Natural killer cell treated with Interleukin-12 subunit alpha and Interleukin-12 subunit beta and Interleukin-15 and Interleukin-18, amount 100 ng/mL, for 72 hours (primary cell): ENCODE data around the gene TMCC2. TPM values are rescaled to one million over a fixed set of nuclear protein-coding genes. Genes with fewer than 3 reads are reported as not detected.

ENCODE experiments used
- ATAC-seq, 2 donors: fragments of 150-1000 bp; cut with Tn5 transposase in 1 of 2; sonication (Bioruptor Pico), chemical (Tn5 transposase) in 1 of 2; 2 replicates each; pipeline ENCODE4 v1.10.0; 2021
- DNase-seq: peaks from one replicate; pipeline ENCODE4 v3.0.0; 2022; ENCODE audit warnings: low spot score
- H3K27ac Mint-ChIP-seq, 2 donors: 1 replicate in 1 of 2; 2 replicates in 1 of 2; pipeline ENCODE4 v1.8.0; 2022; ENCODE audit warnings: mixed read lengths in 2 of 2, mild to moderate bottlenecking in 1 of 2, moderate library complexity in 1 of 2
- H3K27me3 Mint-ChIP-seq, 2 donors: 1 replicate in 1 of 2; 2 replicates in 1 of 2; pipeline ENCODE4 v1.8.0; 2022; ENCODE audit warnings: mixed read lengths in 2 of 2
- H3K36me3 Mint-ChIP-seq: one replicate; pipeline ENCODE4 v1.8.0; 2022; ENCODE audit warnings: mixed read lengths
- H3K4me1 Mint-ChIP-seq, 2 donors: 1 replicate in 1 of 2; 2 replicates in 1 of 2; pipeline ENCODE4 v1.8.0; 2022; ENCODE audit warnings: low read depth in 2 of 2, mixed read lengths in 2 of 2, mild to moderate bottlenecking in 1 of 2
- H3K4me3 Mint-ChIP-seq: one replicate; pipeline ENCODE4 v1.8.0; 2022; ENCODE audit warnings: mixed read lengths
- H3K9me3 Mint-ChIP-seq: 2 replicates; pipeline ENCODE4 v1.8.0; 2022; ENCODE audit warnings: mixed read lengths
- total RNA-seq, 2 donors: library from RNA; stranded (reverse); gene quantifications; one replicate each; pipeline ENCODE4 v1.2.3, GENCODE V29; 2022

Gene TMCC2
- total RNA-seq, 2 donors from 2014 or later, result 24.0 to 28.8 TPM

DNA sequence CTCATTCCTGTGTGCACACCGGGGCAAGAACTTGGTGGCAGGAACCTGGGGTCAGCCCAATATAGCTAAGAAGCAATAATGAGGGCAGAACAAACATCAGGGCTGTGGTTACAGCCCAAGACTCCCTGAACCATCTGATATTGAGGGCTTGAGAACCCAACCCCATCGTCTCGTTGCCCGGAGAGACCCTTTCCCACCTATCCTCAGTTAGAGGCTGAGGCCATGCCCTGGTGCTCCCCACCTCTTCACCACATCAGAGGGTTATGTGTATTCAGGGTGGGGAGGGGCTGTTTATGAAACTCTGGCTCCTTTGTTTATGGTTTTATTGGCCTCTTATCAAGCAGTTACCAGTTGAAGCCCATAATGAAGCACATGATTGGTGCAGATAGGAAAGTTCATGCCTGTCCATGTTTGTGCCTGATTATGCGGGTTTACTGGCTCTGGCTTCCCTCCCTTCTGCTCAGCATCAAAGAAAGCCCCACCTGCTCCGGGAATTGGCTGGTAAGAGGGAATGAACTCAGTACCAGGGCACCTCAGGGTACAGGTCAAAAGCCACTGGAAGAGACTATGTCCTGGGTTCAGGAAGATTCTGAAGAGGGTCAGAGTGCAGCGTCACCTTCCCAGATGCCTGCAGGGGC, 79.3 kb downstream of the TMCC2 start:
- Mint-ChIP-seq H3K27me3 (no peaks in the 10 kb centered on the region), H3K4me3 (no peak overlapping the region), H3K27ac (no peak overlapping the region), H3K9me3 (no peaks in the 10 kb centered on the region), H3K36me3 (no peaks in the 10 kb centered on the region), H3K4me1 (peaks cover 18 to 31% of the 10 kb centered on the region in 2 donors)
- no peak for DNase-seq
- ATAC-seq, result no peak

- DNase-seq, result no peak
- no peaks in the 10 kb centered on the region for H3K36me3 Mint-ChIP-seq
- no peak for ATAC-seq
- no peak overlapping the region for H3K4me3 Mint-ChIP-seq
- H3K27ac Mint-ChIP-seq, result no peak overlapping the region
- no peaks in the 10 kb centered on the region for H3K9me3 Mint-ChIP-seq
- no peaks in the 10 kb centered on the region for H3K27me3 Mint-ChIP-seq
- H3K4me1 Mint-ChIP-seq, result peaks cover 41 to 49% of the 10 kb centered on the region in 2 donors
These were observed 82.0 kb downstream of the TMCC2 start for GRCh38 chr1:205309741-205310140.

GRCh38 chr1:205310976-205311704, 83.4 kb downstream of the TMCC2 start:
- Mint-ChIP-seq H3K27me3 (no peaks in the 10 kb centered on the region), H3K4me1 (peaks cover 42 to 47% of the 10 kb centered on the region in 2 donors), H3K27ac (peak overlapping the region in 1 of 2 donors; percentile 56), H3K9me3 (no peaks in the 10 kb centered on the region), H3K36me3 (no peaks in the 10 kb centered on the region), H3K4me3 (peak overlapping the region; percentile 6)
- DNase-seq (no peak), ATAC-seq (no peak)

DNA sequence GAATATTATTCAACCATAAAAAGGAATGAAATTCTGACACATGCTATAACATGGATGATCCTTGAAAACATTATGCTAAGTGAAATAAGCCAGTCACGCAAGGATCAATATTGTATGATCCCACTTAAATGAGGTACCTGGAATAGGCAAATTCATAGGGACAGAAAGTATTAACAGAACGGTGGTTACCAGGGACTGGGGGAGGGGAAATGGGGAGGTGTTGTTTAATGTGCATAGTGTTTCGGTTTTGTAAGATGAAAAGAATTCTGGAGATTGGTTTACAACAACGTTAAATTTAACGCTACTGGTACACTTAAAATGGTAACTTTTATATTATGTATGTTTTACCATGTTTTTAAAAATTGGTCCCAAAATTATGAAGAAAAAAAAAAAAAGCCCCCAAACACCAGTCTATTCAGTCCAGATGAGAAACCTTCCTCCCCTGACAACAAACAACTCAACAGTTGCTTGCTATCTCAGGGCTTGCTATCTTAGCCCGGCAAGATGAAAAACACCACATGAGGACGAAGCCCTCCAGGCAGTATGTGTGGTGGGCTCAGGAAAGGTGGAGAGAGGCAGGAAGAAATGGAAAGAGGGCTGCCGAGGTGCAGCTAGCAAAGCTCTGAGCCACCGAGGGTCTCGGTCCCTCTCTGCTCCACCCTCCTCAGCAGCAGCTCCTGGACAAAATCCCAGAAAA, 85.3 kb downstream of the TMCC2 start:
- Mint-ChIP-seq H3K27me3 (no peaks in the 10 kb centered on the region), H3K27ac (peak overlapping the region; percentile 71 to 93), H3K36me3 (no peaks in the 10 kb centered on the region), H3K4me3 (peak overlapping the region; percentile 86), H3K9me3 (no peaks in the 10 kb centered on the region), H3K4me1 (peaks cover 56 to 61% of the 10 kb centered on the region in 2 donors)
- DNase-seq, result no peak
- no peak for ATAC-seq

DNA sequence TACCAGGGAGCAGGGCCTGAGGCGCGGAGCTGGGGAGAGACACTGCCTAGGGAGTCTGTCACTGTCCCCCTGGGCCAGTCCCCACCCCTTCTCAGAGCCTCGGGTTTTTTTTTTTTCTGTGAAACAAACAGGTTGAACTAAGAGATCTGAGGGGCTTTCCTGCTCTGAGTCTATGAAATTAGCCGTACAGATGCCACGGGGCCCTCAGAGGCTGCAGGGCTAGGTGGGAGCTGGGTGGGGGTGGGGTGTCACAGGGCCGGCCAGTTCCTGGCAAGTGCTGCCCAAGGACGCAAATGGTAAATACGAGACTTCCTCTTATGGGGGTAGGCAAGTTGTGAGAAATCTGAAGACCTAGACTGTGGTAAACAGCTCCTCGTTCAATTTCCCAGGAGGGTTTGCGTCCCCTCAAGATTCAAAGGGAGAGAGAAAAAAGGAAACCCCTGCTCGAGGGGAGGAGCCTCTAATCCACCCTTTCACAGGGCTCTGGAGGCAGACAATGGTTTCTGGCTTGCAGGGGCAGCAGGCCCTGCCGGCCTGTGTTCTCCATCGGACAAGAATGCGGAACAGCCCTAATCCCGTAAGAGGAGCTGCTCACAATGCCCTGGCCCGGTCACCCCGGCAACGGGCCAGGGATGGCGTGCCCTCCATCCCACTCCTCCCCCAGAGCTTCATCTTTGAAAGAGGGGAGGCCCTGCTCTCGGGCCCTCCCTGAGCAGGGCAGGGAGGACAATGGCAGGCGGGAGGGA, 86.0 kb downstream of the TMCC2 start:
- H3K27ac Mint-ChIP-seq, result peak overlapping the region; percentile 71 to 93
- ATAC-seq (peak; percentile 88 to 89), DNase-seq (peak; percentile 77)
- H3K4me1 Mint-ChIP-seq, result peaks cover 63 to 65% of the 10 kb centered on the region in 2 donors
- peak overlapping the region; percentile 86 for H3K4me3 Mint-ChIP-seq
- no peaks in the 10 kb centered on the region for H3K27me3 Mint-ChIP-seq
- no peaks in the 10 kb centered on the region for H3K9me3 Mint-ChIP-seq
- H3K36me3 Mint-ChIP-seq, result no peaks in the 10 kb centered on the region

DNA sequence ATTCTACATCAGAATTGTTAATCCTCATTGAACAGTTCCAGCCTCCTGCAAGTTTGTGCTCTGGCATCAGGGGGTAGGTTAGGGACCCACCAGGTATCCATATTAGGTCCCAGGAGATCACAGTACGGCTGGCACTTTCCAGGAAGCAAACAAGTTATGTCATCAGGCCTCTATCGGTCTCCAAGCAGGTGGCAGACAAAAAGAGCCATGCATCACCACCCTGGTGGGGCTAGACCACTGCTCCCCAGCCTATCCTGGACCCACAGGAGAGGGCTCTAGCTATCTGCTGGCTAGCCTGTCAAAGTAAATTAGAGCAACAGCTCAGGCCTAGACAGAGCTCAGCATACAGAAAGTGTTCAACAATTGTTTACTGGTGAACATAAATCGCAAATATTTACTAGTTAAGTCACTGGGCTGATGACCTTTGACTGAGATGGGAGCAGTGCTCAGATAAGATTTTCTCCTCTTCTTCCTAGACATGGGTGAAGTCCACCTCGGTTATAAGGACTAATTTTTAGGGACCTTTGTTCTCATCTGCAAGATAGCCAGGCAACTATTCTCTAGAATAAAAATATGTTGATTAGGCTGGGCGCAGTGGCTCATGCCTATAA, 87.4 kb downstream of the TMCC2 start:
- DNase-seq (no peak), ATAC-seq (no peak)
- no peak overlapping the region for H3K4me3 Mint-ChIP-seq
- no peaks in the 10 kb centered on the region for H3K27me3 Mint-ChIP-seq
- no peaks in the 10 kb centered on the region for H3K9me3 Mint-ChIP-seq
- peaks cover 73 to 76% of the 10 kb centered on the region in 2 donors for H3K4me1 Mint-ChIP-seq
- no peaks in the 10 kb centered on the region for H3K36me3 Mint-ChIP-seq
- H3K27ac Mint-ChIP-seq, result peak overlapping the region; percentile 71 to 93

DNA sequence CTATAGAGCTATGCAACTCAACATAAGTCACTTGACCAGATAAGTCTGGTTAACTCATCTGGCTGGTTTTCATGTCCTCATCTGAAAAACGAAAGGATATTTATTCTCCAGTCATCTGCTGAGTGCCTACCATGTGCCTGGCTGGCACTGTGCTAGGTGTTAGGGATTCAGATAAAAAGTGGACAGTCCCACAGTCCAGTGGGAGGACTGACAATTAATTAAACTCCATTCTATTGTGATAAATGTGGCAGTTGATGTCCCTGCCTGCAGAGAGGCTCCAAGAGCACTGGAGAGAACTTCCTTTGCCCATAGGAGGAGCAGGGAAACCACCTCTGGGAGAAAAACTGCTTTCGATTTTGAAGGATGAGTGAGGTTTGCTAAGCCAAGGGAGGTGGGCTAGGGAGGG, 88.4 kb downstream of the TMCC2 start:
- H3K27ac Mint-ChIP-seq, result peak overlapping the region in 1 of 2 donors; percentile 85
- no peaks in the 10 kb centered on the region for H3K36me3 Mint-ChIP-seq
- ATAC-seq, result no peak
- H3K4me3 Mint-ChIP-seq, result peak overlapping the region; percentile 28
- H3K9me3 Mint-ChIP-seq, result no peaks in the 10 kb centered on the region
- H3K27me3 Mint-ChIP-seq, result no peaks in the 10 kb centered on the region
- peaks cover 78 to 84% of the 10 kb centered on the region in 2 donors for H3K4me1 Mint-ChIP-seq
- DNase-seq, result no peak

GRCh38 chr1:205317311-205317917, 89.7 kb downstream of the TMCC2 start:
- no peak for DNase-seq
- no peaks in the 10 kb centered on the region for H3K27me3 Mint-ChIP-seq
- peak overlapping the region in 1 of 2 donors; percentile 85 for H3K27ac Mint-ChIP-seq
- no peaks in the 10 kb centered on the region for H3K36me3 Mint-ChIP-seq
- H3K9me3 Mint-ChIP-seq, result no peaks in the 10 kb centered on the region
- no peak overlapping the region for H3K4me3 Mint-ChIP-seq
- ATAC-seq, result no peak
- H3K4me1 Mint-ChIP-seq, result peaks cover 76 to 81% of the 10 kb centered on the region in 2 donors

DNA sequence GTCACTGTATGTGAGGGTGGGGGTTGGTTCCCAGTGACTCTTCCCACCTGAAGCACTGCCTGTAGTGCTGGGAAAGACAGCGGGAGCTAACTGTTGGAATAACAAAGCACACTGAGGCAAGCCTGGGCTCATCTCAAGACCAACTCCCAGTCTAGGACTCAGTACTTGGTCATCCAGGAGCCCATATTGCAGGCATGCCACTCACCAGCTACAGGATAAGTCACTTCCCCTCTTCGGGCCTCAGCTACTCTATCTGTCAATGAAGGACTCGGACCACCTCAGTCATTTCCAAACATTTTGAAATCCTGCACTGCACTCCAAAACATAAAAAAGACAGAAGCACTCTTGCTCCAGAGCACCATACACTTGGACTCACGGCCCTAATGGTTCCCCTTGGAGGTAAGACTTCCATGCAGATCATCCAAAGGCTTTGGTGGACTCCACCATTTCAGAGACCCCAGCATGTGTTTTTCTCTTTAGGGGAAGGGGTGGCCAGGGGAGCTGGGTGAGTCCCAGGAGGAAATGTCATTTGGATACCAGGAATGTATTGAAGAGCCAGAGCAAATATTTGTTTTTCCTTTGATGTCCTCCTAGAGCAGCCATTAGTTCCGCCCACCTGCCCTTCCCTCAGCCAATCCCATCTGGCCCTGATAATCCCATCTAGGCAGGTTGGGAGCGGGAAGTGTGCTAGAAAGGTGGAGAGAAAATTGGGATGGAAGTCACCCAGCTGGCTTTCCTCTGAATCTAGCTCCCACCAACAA, 90.7 kb downstream of the TMCC2 start:
- DNase-seq (no peak), ATAC-seq (no peak)
- Mint-ChIP-seq H3K9me3 (no peaks in the 10 kb centered on the region), H3K36me3 (no peaks in the 10 kb centered on the region), H3K27me3 (no peaks in the 10 kb centered on the region), H3K4me3 (peak overlapping the region; percentile 39), H3K27ac (peak overlapping the region in 1 of 2 donors; percentile 85), H3K4me1 (peaks cover 66 to 71% of the 10 kb centered on the region in 2 donors)

- ATAC-seq, result peak; percentile 50 to 74
- peak overlapping the region; percentile 98 for H3K4me3 Mint-ChIP-seq
These were observed 91.6 kb downstream of the TMCC2 start for GRCh38 chr1:205319081-205320018.

DNA sequence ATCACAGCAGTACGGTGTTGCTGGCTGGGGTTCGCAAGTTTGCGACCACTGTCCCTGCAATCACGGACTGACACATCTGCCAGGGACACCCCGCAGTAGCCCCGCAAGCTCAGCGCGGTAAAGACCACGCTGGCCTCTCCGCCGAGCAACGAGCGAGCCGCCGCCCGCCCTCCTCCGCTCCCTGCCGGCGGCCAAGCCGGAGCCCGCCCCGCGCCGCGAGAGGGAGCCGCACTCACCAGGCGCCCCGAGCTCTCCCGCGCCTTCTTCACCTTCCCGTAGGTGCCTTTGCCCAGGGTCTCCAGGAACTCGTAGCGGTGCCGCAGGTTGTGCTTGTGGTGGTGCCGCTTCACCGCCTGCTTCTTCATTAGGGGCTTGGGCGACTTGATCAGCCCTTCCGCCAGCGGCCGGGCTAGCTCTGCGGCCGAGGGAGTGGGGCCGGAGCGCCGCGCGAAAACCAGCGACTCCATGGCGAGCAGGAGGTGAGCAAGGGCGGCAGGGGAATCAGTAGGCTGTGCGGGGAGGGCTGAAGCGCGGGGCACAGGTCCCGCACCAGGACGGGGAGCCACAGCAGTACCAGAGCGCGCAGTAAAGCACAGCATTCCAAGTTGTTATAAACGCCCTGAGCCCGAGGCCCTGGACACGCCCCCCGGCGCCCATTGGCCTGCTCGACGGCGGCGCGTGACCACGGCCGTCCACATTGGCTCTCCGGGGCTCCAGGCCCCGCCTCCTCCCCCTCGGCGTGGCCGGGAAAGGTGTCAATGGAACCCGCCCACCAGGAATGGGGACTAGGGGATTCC, 93.6 kb downstream of the TMCC2 start, which contains the start of gene NUAK2:
TSS of gene NUAK2 (minus strand) at position 584 of the 797 bp plus-strand sequence. CDS start at position 467, 117 bp downstream.
- Mint-ChIP-seq H3K27ac (peak within 1 kb of the TSS; percentile 32 to 86), H3K4me3 (peak within 1 kb of the TSS; percentile 98), H3K4me1 (peaks cover 55 to 59% of the 10 kb centered on the region in 2 donors), H3K36me3 (no peaks in the 10 kb centered on the region), H3K27me3 (peaks cover 0 to under 1% of the 10 kb centered on the region in 2 donors), H3K9me3 (no peaks in the 10 kb centered on the region)
- ATAC-seq (peak; percentile 85 to 89), DNase-seq (peak; percentile 86)

More at GRCh38 chr1:205319081-205320018, 91.6 kb downstream of the TMCC2 start:
- Mint-ChIP-seq H3K27ac (peak overlapping the region; percentile 32 to 86), H3K36me3 (no peaks in the 10 kb centered on the region), H3K9me3 (no peaks in the 10 kb centered on the region), H3K4me1 (peaks cover 57 to 61% of the 10 kb centered on the region in 2 donors), H3K27me3 (no peaks in the 10 kb centered on the region)
- no peak for DNase-seq
